AG08395 (cell line): ENCODE data around the gene LRIG1.
"Not testable (repeated sequence)": the region's sequence is repeated elsewhere in the genome, so short reads cannot be mapped to it uniquely, and the experiment has no call there.

Experiments used
- DNase-seq: peaks from one replicate; pipeline ENCODE4 v3.0.0; 2012; ENCODE audit warnings: mixed read lengths, low spot score

Gene LRIG1

DNA sequence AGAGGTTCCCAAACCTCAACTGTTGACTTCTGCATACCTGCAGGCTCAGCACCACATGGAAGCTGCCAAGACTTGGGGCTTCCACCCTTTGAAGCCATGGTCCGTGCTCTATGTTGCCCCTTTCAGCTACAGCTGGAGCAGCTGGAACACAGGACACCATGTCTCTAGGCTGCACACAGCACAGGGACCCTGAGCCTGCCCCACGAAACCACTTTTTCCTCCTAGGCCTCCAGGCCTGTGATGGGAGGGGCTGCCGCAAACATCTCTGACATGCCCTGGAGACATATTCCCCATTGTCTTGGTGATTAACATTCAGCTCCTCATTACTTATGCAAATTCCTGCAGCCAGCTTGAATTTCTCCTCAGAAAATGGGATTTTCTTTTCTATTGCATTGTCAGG, 78.9 kb downstream of the LRIG1 start:
- not testable (repeated sequence) for DNase-seq

- DNase-seq = not testable (repeated sequence)
Measured at GRCh38 chr3:66421144-66421543, 79.7 kb downstream of the LRIG1 start.

- DNase-seq = no peak
Measured at GRCh38 chr3:66419036-66419435, 81.8 kb downstream of the LRIG1 start.

DNA sequence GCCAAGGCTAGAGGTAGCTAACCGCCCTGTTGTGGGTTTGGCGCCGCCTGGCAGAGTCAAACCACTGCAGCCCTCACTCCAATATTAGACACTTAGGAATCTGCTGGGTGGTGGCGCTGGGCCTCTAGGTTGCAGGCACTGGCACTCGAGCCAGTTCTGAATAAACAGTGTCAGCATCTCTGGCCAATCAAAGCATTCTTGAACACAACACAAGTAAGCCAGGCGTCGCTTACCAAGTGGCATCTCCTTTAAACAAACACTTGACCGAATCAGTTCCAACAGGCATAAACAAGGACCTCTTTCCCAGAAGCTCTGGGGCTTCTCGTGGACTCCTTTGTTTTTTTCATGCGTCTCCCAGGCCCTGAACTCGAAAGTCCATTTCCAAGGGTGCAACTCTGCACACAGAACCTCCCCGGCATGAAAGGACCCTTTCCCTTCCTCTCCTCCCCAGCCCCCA, 82.3 kb downstream of the LRIG1 start:
- no peak for DNase-seq

- no peak for DNase-seq
Measured at GRCh38 chr3:66416556-66417304, 84.1 kb downstream of the LRIG1 start.

- no peak for DNase-seq
Measured at GRCh38 chr3:66415867-66416428, 84.9 kb downstream of the LRIG1 start.

- no peak for DNase-seq
Measured at GRCh38 chr3:66414846-66415245, 86.0 kb downstream of the LRIG1 start.

DNA sequence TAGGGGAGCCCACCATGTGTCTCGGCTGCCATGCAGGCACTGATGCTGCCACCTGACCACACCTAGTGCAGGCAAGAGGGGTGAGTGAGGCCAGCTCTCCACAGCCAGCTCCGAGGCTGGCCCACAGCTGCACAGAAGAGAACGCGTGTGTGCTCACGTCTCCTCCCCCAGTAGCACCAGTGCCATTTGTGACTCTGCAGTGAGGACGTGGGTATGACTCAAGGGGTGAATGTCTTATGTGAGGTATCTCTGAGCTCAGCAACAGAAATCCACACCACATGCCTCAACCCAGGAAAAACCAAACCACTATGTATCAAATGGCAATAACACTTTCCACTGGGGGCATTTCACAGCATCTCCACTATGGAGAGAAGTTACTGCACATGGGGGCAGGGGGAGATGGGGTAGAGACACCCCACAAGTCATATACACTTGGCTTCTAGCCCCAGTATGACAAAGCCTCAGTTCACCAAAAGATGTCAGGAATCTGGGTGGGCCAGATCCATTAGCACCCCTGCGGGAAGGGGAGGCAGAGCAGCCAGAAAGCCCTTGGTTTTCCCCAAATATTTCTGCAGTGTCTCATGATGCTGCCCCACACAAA, 87.6 kb downstream of the LRIG1 start:
- DNase-seq = peak; percentile 94

DNA sequence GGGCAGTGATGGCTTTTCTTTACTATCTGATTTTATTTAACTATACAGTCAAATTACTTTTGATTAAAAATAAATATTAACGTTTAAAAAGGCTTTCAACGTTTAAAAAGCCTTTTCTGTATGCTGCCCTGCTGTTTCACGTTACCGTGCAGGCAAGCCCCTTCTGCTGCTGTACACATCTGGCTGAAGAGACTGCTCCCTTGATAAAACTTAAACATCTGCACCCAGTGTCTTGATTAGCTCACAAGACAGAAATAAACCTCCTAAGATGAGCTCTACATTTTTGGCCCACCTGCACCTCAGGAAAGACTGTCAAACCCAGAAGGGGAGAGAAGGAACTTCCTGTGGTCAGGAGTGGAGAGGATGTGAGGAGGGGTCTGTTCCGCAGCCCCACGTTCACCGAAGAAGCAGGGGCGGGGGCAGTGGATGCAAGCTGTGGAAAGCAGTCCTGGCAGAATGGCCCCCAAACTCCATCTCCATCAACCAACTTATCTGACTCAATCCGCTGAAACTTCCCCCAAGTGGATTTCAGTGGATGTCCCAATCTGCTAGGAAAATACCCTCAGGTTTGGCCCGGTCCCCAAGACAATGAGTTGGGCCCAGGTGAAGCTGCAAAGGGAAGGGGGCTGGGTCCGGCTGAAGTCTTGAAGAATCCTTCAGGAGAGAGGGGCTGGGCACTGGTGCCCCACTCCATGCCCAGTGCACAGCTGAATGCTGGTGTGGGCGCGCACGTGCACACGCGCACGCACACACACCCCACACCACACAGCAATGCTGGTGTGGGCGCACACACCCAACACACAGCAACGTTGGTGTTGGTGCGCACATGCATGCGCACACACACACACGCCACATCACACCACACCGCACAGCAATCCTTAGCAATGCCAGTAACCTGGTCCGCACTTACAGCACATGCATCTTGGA, 88.6 kb downstream of the LRIG1 start:
- DNase-seq = no peak

DNA sequence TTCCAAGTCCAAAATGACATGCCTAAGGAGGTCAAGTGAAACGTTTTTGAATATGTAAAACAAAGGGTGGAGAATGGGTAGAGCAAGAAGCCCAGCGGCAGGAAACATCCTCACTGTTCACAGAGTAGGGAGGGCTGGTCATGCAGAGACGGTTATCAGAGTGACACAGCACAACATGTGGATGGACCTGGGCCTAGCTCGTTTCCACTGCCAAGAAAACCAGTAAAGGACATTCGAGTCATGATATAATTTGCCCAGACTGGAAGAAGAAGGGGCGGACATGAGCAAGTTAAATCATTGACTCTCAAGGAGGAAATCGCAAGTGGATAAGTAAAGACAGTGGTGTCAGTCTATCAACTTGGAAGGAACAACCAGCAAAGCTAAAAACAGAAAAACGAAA, 89.3 kb downstream of the LRIG1 start:
- peak; percentile 43 for DNase-seq

DNA sequence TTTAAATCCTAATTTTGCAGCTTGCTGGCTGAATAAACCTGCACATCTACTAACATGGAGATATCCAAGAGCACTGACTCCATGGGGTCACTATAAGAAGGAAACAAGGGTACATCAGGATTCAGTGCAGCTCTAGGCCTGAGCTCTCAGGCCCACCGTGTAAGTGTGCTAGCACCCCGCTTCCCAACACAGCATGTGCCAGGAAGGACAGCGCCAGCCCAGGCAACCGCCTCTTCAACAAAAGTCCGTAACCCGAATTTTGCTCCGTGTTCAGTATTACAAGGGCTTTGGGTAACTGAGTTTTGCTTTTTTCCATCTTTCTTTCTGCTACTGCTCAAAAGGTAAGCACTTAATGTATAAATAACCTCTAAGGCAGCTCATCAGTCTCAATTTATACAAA, 89.8 kb downstream of the LRIG1 start:
- no peak for DNase-seq

DNA sequence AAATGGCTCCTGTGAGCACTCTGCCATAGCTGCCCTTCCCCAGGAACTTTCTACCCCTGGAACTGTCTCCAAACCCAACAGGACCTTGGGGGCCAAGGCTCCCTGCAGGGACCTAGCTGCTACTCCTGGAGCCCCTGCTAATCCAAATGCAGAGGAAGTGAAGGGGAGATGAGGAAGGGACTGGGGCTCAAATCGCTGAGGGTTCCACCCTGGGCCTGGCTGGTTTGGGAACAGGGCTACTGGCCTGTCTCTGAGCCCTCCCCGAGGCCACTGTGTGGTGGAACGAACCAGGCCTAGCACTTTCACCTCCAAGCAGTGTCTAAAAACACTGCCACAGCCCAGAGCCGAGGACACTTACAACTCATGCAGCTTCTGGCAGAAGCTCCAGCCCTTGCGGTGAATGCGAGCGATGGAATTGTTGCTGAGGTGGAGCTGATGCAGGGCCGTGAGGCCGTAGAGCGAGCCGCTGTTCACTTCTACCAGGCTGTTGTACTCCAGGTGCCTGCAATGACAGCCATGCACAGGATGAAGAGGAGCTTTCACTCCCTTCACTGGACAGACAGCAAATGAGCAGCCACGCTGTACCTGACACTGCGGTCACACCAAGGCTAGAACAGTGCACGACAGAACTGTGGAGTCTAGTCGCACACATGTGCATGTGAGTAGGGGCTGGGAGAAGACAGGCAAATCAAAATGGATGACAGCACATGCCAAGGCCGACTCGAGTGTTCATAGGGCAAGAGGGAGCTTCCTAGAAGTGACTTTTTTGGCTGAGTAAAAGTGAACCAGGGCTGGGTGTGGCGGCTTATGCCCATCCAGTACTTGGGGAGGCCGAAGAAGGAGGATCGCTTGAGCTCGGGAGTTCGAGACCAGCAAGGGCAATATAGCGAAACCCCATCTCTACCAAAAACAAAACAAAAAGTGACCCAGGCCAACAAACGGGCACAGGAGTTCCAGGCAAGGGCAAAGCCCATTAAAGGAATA, 90.8 kb downstream of the LRIG1 start:
- DNase-seq = no peak

DNA sequence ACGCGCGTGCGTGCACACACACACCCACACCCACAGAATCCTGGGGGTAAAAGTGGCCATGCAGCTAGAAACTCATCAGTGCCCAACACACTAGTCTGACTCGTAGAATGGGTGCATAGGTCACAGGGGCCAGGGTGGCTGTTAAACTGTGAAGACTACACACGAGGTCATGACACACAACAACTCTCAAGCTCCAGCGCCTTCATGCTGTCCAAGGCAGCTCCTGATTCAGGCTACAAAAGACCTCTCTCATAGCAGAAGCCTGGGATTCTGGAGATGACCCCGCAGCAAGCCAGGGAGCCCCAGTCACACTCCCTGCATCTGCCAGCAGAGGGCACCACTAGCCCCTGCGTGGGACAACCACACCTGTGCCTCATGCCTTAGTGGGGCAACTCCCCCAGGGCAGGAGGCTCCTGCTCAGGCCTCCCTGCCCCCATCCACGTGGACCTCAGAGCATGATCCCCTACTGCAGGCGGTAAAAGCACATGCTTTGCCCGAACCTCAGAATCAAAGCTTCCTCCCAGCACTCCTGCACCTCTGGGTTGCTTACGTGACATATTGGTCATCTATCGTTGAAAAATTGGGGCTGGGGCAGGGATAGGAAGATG, 93.1 kb downstream of the LRIG1 start:
- DNase-seq = peak; percentile 77

- no peak for DNase-seq
Measured at GRCh38 chr3:66406831-66407610, 93.8 kb downstream of the LRIG1 start.

DNA sequence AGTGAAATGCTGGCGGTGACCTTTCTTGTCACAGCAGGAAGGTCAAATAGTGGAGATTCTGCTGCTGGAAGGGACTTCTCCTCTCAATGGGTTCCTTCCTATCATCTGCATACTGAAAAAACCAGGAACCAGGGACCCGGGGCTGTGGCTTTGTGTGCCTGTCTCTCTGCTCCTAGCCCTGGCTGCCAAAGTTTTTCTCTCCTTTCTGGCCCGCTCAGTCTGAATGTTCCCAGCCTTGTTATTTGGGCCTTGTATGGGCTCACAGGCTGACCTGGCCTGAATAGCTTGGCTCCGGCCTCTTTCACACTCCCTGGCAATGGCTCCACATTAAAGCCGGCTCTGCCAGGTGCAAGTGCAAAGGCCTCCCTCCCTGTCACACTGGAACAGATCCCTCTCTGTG, 94.7 kb downstream of the LRIG1 start:
- DNase-seq = no peak

- DNase-seq = peak; percentile 92
Measured at GRCh38 chr3:66405701-66406091, 95.1 kb downstream of the LRIG1 start.

GRCh38 chr3:66404903-66405700, 95.7 kb downstream of the LRIG1 start:
- no peak for DNase-seq

- no peak for DNase-seq
Measured at GRCh38 chr3:66404197-66404596, 96.6 kb downstream of the LRIG1 start.
